Peyer's patch (tissue), 4 donors: Measurements from ENCODE around the gene CPT1B. TPM values are rescaled to one million over a fixed set of nuclear protein-coding genes. Genes with fewer than 3 reads are reported as not detected.

Experiments used
- DNase-seq, 3 donors: peaks; one replicate each; pipeline ENCODE4 v3.0.0-alpha.2; 2017 to 2019
- H3K27ac ChIP-seq, 4 donors: fragments of 200-600 bp; sonication (generic); one replicate each; pipeline ENCODE4 v1.5.1; 2016 to 2019
- H3K27me3 ChIP-seq, 2 donors: fragments of 200-600 bp; sonication (generic); one replicate each; pipeline ENCODE4 v1.5.1; 2019
- H3K36me3 ChIP-seq, 3 donors: fragments of 200-600 bp; sonication (generic); one replicate each; pipeline ENCODE4 v1.5.1; 2016 to 2019
- H3K4me1 ChIP-seq, 4 donors: fragments of 200-600 bp; sonication (generic); one replicate each; pipeline ENCODE4 v1.5.1; 2016 to 2019
- H3K4me3 ChIP-seq, 4 donors: fragments of 200-600 bp; sonication (generic); 1 replicate in 3 of 4; 2 replicates in 1 of 4; pipeline ENCODE4 v1.5.1; 2016 to 2019; ENCODE audit warnings: mild to moderate bottlenecking in 1 of 4
- H3K9me3 ChIP-seq, 4 donors: fragments of 200-600 bp; sonication (generic); one replicate each; pipeline ENCODE4 v1.5.1; 2016 to 2019; ENCODE audit warnings: mild to moderate bottlenecking in 1 of 4
- POLR2A ChIP-seq, 2 donors: fragments of 450-650 bp; IDR thresholded peaks; one replicate each; pipeline ENCODE4 v1.5.1; 2017; ENCODE audit warnings: antibody characterized with exemption in 2 of 2, mild to moderate bottlenecking in 2 of 2, moderate library complexity in 2 of 2
- total RNA-seq, 4 donors: library from RNA; depleted of rRNA; stranded (reverse); fragments of >200 nt; gene quantifications; one replicate each; pipeline ENCODE4 v1.1.0, GENCODE V29; 2016
- TF ChIP-seq, protein P1 (sequence below), 6 experiments: fragments of 450-650 bp in 4 of 6; fragments of 200-600 bp in 2 of 6; sonication (generic) in 1 of 6; IDR thresholded peaks; one replicate each; pipeline ENCODE4 v1.5.1; 2017 to 2019; ENCODE audit warnings: antibody characterized with exemption in 6 of 6, mild to moderate bottlenecking in 3 of 6, moderate library complexity in 1 of 6

CPT1B gene
- total RNA-seq, 4 donors from 2014 or later = 51.2 to 133 (median 56.5) TPM

DNA sequence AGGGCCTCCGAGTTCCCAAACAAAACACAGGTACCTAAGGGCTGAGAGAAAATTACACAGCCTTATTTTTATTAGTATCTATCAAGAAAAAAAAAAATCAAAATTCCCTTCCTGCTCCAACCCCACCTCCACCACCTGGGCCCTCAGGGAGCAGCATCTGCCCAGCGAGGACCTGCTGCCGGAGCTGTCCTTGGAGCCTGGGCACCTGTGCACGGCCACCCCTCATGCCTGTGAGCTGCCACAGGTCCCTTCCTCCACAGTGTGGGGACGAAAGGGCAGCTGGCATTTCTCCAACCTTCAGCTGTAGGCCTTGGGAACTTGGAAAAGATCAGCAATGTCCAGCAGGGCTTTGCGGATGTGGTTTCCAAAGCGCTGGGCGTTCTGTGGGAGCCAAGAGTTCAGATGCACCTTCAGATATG is 9.2 kb downstream of the CPT1B start:
- Histone ChIP-seq H3K4me1 (no peaks in the 10 kb centered on the region), H3K36me3 (peaks cover 0 to 31% (median 0%) of the 10 kb centered on the region in 3 donors), H3K27me3 (no peaks in the 10 kb centered on the region), H3K27ac (no peak overlapping the region), H3K4me3 (no peak overlapping the region), H3K9me3 (no peaks in the 10 kb centered on the region)
- TF ChIP-seq POLR2A (IDR thresholded peaks at IDR 0.05) = no peak
- TF ChIP-seq, protein P1, sequence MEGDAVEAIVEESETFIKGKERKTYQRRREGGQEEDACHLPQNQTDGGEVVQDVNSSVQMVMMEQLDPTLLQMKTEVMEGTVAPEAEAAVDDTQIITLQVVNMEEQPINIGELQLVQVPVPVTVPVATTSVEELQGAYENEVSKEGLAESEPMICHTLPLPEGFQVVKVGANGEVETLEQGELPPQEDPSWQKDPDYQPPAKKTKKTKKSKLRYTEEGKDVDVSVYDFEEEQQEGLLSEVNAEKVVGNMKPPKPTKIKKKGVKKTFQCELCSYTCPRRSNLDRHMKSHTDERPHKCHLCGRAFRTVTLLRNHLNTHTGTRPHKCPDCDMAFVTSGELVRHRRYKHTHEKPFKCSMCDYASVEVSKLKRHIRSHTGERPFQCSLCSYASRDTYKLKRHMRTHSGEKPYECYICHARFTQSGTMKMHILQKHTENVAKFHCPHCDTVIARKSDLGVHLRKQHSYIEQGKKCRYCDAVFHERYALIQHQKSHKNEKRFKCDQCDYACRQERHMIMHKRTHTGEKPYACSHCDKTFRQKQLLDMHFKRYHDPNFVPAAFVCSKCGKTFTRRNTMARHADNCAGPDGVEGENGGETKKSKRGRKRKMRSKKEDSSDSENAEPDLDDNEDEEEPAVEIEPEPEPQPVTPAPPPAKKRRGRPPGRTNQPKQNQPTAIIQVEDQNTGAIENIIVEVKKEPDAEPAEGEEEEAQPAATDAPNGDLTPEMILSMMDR (IDR thresholded peaks at IDR 0.05) = peak in 1 of 6 experiments; percentile 11
- DNase-seq = peak in 2 of 3 donors; percentile 58 to 68

GRCh38 chr22:50568626-50569025 is 9.6 kb downstream of the CPT1B start:
- Histone ChIP-seq H3K4me3 (no peak overlapping the region), H3K9me3 (no peaks in the 10 kb centered on the region), H3K4me1 (peaks cover 0 to 4% (median under 1%) of the 10 kb centered on the region in 4 donors), H3K36me3 (peaks cover 0 to 31% (median 0%) of the 10 kb centered on the region in 3 donors), H3K27ac (no peak overlapping the region), H3K27me3 (no peaks in the 10 kb centered on the region)
- TF ChIP-seq, protein P1 (IDR thresholded peaks at IDR 0.05) = no peak
- peak in 1 of 3 donors; percentile 54 for DNase-seq

GRCh38 chr22:50567721-50568252 is 10.4 kb downstream of the CPT1B start:
- no peak overlapping the region for H3K27ac ChIP-seq
- no peak for TF ChIP-seq POLR2A (IDR thresholded peaks at IDR 0.05)
- TF ChIP-seq, protein P1 (IDR thresholded peaks at IDR 0.05) = no peak
- no peak overlapping the region for H3K4me3 ChIP-seq
- peaks cover 0 to 8% (median 6%) of the 10 kb centered on the region in 4 donors for H3K4me1 ChIP-seq
- no peak for DNase-seq
- peaks cover 0 to 31% (median 0%) of the 10 kb centered on the region in 3 donors for H3K36me3 ChIP-seq
- no peaks in the 10 kb centered on the region for H3K9me3 ChIP-seq
- no peaks in the 10 kb centered on the region for H3K27me3 ChIP-seq

DNA sequence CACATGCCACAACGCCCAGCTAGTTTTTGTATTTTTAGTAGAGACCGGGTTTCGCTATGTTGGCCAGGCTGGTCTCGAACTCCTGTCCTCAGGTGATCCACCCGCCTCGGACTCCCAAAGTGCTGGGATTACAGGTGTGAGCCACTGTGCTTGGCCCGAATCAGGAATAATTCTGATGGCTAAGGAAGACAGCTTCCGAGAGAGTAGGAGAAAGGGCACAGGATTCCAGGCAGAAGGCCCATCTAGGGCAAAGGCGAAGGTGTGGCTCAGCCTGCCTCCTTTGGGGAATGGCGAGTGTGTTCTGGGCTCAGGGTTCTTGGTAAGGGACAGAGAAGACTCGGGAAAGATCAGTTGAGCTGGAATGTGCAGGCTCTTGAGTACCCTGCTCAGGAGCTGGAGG is 13.9 kb downstream of the CPT1B start:
- Histone ChIP-seq H3K27ac (peak overlapping the region in 1 of 4 donors; percentile 78), H3K4me1 (peaks cover 0 to 8% (median 6%) of the 10 kb centered on the region in 4 donors), H3K4me3 (no peak overlapping the region), H3K9me3 (no peaks in the 10 kb centered on the region), H3K36me3 (peaks cover 0 to 4% (median 0%) of the 10 kb centered on the region in 3 donors), H3K27me3 (no peaks in the 10 kb centered on the region)
- TF ChIP-seq, protein P1 (IDR thresholded peaks at IDR 0.05) = no peak
- no peak for TF ChIP-seq POLR2A (IDR thresholded peaks at IDR 0.05)
- no peak for DNase-seq

- H3K27me3 ChIP-seq = no peaks in the 10 kb centered on the region
- no peak for DNase-seq
- TF ChIP-seq, protein P1 (IDR thresholded peaks at IDR 0.05) = no peak
- TF ChIP-seq POLR2A (IDR thresholded peaks at IDR 0.05) = no peak
- H3K9me3 ChIP-seq = no peaks in the 10 kb centered on the region
- H3K27ac ChIP-seq = peak overlapping the region; percentile 66 to 84 (median 74)
- H3K4me3 ChIP-seq = peak overlapping the region; percentile 45 to 66 (median 60)
- peaks cover 0 to 4% (median 0%) of the 10 kb centered on the region in 3 donors for H3K36me3 ChIP-seq
- H3K4me1 ChIP-seq = peaks cover 0 to 8% (median 6%) of the 10 kb centered on the region in 4 donors
Measured at GRCh38 chr22:50563413-50564160, 14.6 kb downstream of the CPT1B start.
